PC-3 (cell line): ENCODE data around the gene FAM131C.

Experiments used
- CTCF ChIP-seq: fragments of 300-600 bp; sonication (generic); conservative IDR thresholded peaks from 2 replicates; pipeline ENCODE4 v1.5.1; 2017; ENCODE audit warnings: antibody characterized with exemption, low read depth, mild to moderate bottlenecking, low read length
- EZH2phosphoT487 ChIP-seq: fragments of 300-600 bp; sonication (generic); IDR thresholded peaks from 2 replicates; pipeline ENCODE4 v1.6.1; 2018; ENCODE audit warnings: mild to moderate bottlenecking, antibody characterized with exemption, low read length, borderline replicate concordance

- TF ChIP-seq EZH2phosphoT487 = no peak
- TF ChIP-seq CTCF = no peak
These were observed 31.4 kb downstream of the FAM131C start for GRCh38 chr1:16042096-16042495.
